Measurements from ENCODE around the gene ZBED2.
"Not testable (repeated sequence)": the region's sequence is repeated elsewhere in the genome, so short reads cannot be mapped to it uniquely, and the experiment has no call there.

Gene ZBED2

GRCh38 chr3:111595232-111595631, at the start of gene ZBED2:
ZBED2 (minus strand) TSS chr3:111595346; CDS start chr3:111594201, 1,145 bp downstream.
- DNase-seq (ENCODE audit: low read depth): no peak

- no peak for DNase-seq (ENCODE audit: low read depth)
Observed at GRCh38 chr3:111639316-111639715, 44.2 kb upstream of the ZBED2 start.

GRCh38 chr3:111636366-111636885, 41.3 kb upstream of the ZBED2 start:
- DNase-seq (ENCODE audit: low read depth): no peak

- no peak for DNase-seq (ENCODE audit: low read depth)
Observed at GRCh38 chr3:111635403-111635802, 40.3 kb upstream of the ZBED2 start.

GRCh38 chr3:111630638-111631037, 35.5 kb upstream of the ZBED2 start:
- DNase-seq (ENCODE audit: low read depth): not testable (repeated sequence)

GRCh38 chr3:111629018-111629417, 33.9 kb upstream of the ZBED2 start:
- DNase-seq (ENCODE audit: low read depth): not testable (repeated sequence)

GRCh38 chr3:111627092-111627491, 31.9 kb upstream of the ZBED2 start:
- no peak for DNase-seq (ENCODE audit: low read depth)

GRCh38 chr3:111621535-111621934, 26.4 kb upstream of the ZBED2 start:
- DNase-seq (ENCODE audit: low read depth): no peak

- no peak for DNase-seq (ENCODE audit: low read depth)
Observed at GRCh38 chr3:111619833-111620232, 24.7 kb upstream of the ZBED2 start.

GRCh38 chr3:111618945-111619344, 23.8 kb upstream of the ZBED2 start:
- no peak for DNase-seq (ENCODE audit: low read depth)

- no peak for DNase-seq (ENCODE audit: low read depth)
Observed at GRCh38 chr3:111617912-111618601, 22.9 kb upstream of the ZBED2 start.

GRCh38 chr3:111617406-111617805, 22.3 kb upstream of the ZBED2 start:
- DNase-seq (ENCODE audit: low read depth): no peak

- peak; percentile 43 for DNase-seq (ENCODE audit: low read depth)
Observed at GRCh38 chr3:111616417-111617105, 21.4 kb upstream of the ZBED2 start.

GRCh38 chr3:111615880-111616279, 20.7 kb upstream of the ZBED2 start:
- DNase-seq (ENCODE audit: low read depth): no peak

GRCh38 chr3:111613294-111613693, 18.1 kb upstream of the ZBED2 start:
- no peak for DNase-seq (ENCODE audit: low read depth)

- no peak for DNase-seq (ENCODE audit: low read depth)
Observed at GRCh38 chr3:111610612-111611054, 15.5 kb upstream of the ZBED2 start.

GRCh38 chr3:111610189-111610588, 15.0 kb upstream of the ZBED2 start:
- no peak for DNase-seq (ENCODE audit: low read depth)

- DNase-seq (ENCODE audit: low read depth): no peak
Observed at GRCh38 chr3:111609700-111610099, 14.6 kb upstream of the ZBED2 start.

- no peak for DNase-seq (ENCODE audit: low read depth)
Observed at GRCh38 chr3:111608383-111608782, 13.2 kb upstream of the ZBED2 start.

- DNase-seq (ENCODE audit: low read depth): no peak
Observed at GRCh38 chr3:111607240-111607920, 12.2 kb upstream of the ZBED2 start.

GRCh38 chr3:111605493-111605892, 10.3 kb upstream of the ZBED2 start:
- DNase-seq (ENCODE audit: low read depth): no peak

GRCh38 chr3:111605018-111605417, 9.9 kb upstream of the ZBED2 start:
- DNase-seq (ENCODE audit: low read depth): no peak

- no peak for DNase-seq (ENCODE audit: low read depth)
Observed at GRCh38 chr3:111604119-111604518, 9.0 kb upstream of the ZBED2 start.
